ENCODE results near the gene SLC35A5. TPM values are rescaled to one million over a fixed set of nuclear protein-coding genes. Genes with fewer than 3 reads are reported as not detected.
A peak's percentile ranks its signal among the peaks of the same experiment; 100 is the strongest.

SLC35A5 gene
- total and polyA plus RNA-seq, 2 of the 4 experiments (the other 2 are of a cell fraction): 19.5 to 25.6 TPM

- peak overlapping the region; percentile 57; the same call in 1 of the 2 replicates for H3K14ac ChIP-seq (replicated peaks; ENCODE audit: low read depth, low read length)
- H3K9ac ChIP-seq (ENCODE audit: low read depth, low read length): no peak overlapping the region
- H3K18ac ChIP-seq (ENCODE audit: low read depth, low read length): peak overlapping the region; percentile 18; the same call in 1 of the 2 replicates
- H3K27me3 ChIP-seq (ENCODE audit: control insufficient read depth, insufficient read depth, low read length): no peaks in the 10 kb centered on the region
- peak overlapping the region; percentile 69 for H2BK120ac ChIP-seq (ENCODE audit: low read depth, low read length)
- in situ Hi-C loops (cut with MboI; ENCODE audit: low sequenced_read_pairs) (loop anchor here (25.0 kb wide), 1 partner anchor 654 kb away; no protein-coding TSS in a partner anchor), intact Hi-C loops (cut with micrococcal nuclease) (no loop called here), dilution Hi-C loops (cut with HindIII; ENCODE audit: low sequenced_read_pairs, unreplicated experiment) (no loop called here)
- H3K9me1 ChIP-seq (ENCODE audit: insufficient read depth, low read length): peaks cover 12% of the 10 kb centered on the region
- H2AK5ac ChIP-seq (ENCODE audit: low read depth, low read length): 0 out of 2 replicates have a peak overlapping the region, but pooled peaks have one; percentile 29
- peak overlapping the region; percentile 51; the same call in 1 of the 2 replicates for H3K4me2 ChIP-seq (ENCODE audit: low read depth, low read length)
- H3K36me3 ChIP-seq (ENCODE audit: control insufficient read depth, insufficient read depth, low read length): peaks cover 4% of the 10 kb centered on the region; the same call in 1 of the 2 replicates
- no peak overlapping the region for H4K91ac ChIP-seq (ENCODE audit: insufficient read depth, low read depth, low read length)
- peak overlapping the region; percentile 17 for H2BK5ac ChIP-seq (ENCODE audit: low read depth, low read length, poor library complexity, severe bottlenecking)
- H3K23ac ChIP-seq (ENCODE audit: low read depth, low read length): 0 out of 2 replicates have a peak overlapping the region, but pooled peaks have one; percentile 18
- H3K4ac ChIP-seq (ENCODE audit: low read depth, low read length): peak overlapping the region; percentile 73; the same call in 1 of the 2 replicates
- H3K9me3 ChIP-seq (ENCODE audit: control insufficient read depth, insufficient read depth, low read length): no peaks in the 10 kb centered on the region
- ChIA-PET CTCF (interaction anchor here (2.0 kb wide), 1 partner anchor 101 kb away, joined by 8 read pairs; no protein-coding TSS in a partner anchor), POLR2A (ENCODE audit: unreplicated experiment) (no interaction called here)
- peaks cover 22% of the 10 kb centered on the region for H3K4me1 ChIP-seq (ENCODE audit: control insufficient read depth, insufficient read depth, low read length)
- H3K56ac ChIP-seq (ENCODE audit: extremely low read depth, insufficient read depth, low read length): peak overlapping the region; percentile 5; the same call in 1 of the 2 replicates
- no peak overlapping the region for H2AK9ac ChIP-seq (replicated peaks; ENCODE audit: low read depth, low read length, poor library complexity)
- H4K20me1 ChIP-seq (ENCODE audit: insufficient read depth, low read length): peaks cover 6% of the 10 kb centered on the region; the same call in 1 of the 2 replicates
- no peak overlapping the region; the same call in 1 of the 2 replicates for H4K5ac ChIP-seq (ENCODE audit: low read depth, low read length)
- peak overlapping the region; percentile 39; the same call in 2 of the 3 replicates for H2BK15ac ChIP-seq (ENCODE audit: low read depth, low read length)
- no CpG with 5 or more reads among the region's 1 CpG for WGBS, 2 experiments (ENCODE audit: extremely low coverage in 2 of 2, insufficient read length in 1 of 2)
- H3K4me3 ChIP-seq (ENCODE audit: insufficient read depth, low read depth, low read length): no peak overlapping the region
- H3K27ac ChIP-seq (ENCODE audit: insufficient read depth, low read length): no peak overlapping the region; the same call in 1 of the 2 replicates
- H3K79me1 ChIP-seq (ENCODE audit: low read depth in 1 of 2, low read length in 2 of 2): peaks cover 25 to 61% of the 10 kb centered on the region in 2 experiments
- no peak for ATAC-seq (ENCODE audit: low read depth)
- BruUV-seq (replicated peaks): no TSS peak
- H2BK20ac ChIP-seq (ENCODE audit: low read depth, low read length): peak overlapping the region; percentile 59
- no peak for DNase-seq
- peak overlapping the region; percentile 5 to 68; a peak in 1 of 4 replicates for H4K8ac ChIP-seq (ENCODE audit: low read depth in 2 of 2, low read length in 2 of 2)
- no peak overlapping the region for H2AFZ ChIP-seq (replicated peaks; ENCODE audit: low read length, poor library complexity)
- no peak for TF ChIP-seq MAZ (IDR thresholded peaks at IDR 0.05; ENCODE audit: borderline replicate concordance, low read depth, low read length)
- no peak for TF ChIP-seq MAFK (IDR thresholded peaks at IDR 0.05; ENCODE audit: low read depth, low read length)
These were observed 71.9 kb downstream of the SLC35A5 start for GRCh38 chr3:112633757-112634156.

Measured in IMR-90 (cell line).